NCI-H748 (cell line): ENCODE results near the gene EDC3.

ENCODE experiments used
- DNase-seq: peaks from one replicate; lab custom pipeline; 2025; ENCODE audit not compliant: unreplicated experiment; lab: John Stamatoyannopoulos, UW

EDC3 gene

GRCh38 chr15:74626752-74627692 is 68.8 kb downstream of the EDC3 start:
- DNase-seq = no peak

GRCh38 chr15:74626336-74626735 is 69.5 kb downstream of the EDC3 start:
- no peak for DNase-seq

DNA sequence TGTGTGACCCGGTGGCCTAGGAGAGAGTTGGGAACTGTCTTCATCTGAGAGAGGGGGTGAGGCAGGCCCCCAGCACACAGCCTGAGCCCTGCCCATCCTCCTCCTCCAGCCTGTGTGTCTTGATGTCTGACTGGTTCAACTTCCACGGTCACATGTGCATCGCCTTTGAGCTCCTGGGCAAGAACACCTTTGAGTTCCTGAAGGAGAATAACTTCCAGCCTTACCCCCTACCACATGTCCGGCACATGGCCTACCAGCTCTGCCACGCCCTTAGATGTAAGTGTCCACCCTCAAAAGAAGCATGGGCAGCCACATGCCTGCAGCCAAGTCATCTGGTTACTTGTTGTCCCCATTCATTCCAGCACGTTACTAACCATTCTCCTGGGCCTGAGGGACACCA is 70.1 kb downstream of the EDC3 start:
- DNase-seq = no peak

DNA sequence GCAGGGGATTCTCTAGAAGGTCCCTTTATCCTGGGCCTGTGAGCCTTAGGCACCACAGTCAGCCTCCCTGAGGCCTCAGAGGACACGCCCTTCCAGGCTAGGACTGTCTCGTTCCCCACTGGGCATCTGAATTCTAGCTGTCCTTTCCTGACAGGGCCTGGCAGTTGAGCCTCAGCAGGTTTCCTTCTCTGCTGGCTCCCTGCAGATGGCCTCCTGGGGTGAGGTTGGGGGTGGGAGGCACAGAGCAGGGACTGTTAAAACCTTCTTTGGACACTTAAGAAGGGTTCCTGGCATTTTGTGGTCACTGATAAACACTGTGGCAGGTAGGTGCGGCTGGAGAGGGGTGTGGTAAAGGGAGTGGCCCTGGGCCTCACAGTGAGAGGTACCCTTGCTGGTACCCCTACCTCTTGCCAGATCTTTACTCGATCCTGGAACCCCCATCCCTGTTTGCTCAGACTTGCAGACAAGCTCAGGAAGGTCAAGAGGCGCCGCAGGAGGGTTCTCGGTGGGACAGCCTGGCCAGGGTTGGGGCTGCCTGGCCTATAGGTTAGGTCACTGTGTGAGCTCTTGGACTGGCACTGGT is 71.7 kb downstream of the EDC3 start:
- no peak for DNase-seq

GRCh38 chr15:74622758-74623157 is 73.1 kb downstream of the EDC3 start:
- no peak for DNase-seq

DNA sequence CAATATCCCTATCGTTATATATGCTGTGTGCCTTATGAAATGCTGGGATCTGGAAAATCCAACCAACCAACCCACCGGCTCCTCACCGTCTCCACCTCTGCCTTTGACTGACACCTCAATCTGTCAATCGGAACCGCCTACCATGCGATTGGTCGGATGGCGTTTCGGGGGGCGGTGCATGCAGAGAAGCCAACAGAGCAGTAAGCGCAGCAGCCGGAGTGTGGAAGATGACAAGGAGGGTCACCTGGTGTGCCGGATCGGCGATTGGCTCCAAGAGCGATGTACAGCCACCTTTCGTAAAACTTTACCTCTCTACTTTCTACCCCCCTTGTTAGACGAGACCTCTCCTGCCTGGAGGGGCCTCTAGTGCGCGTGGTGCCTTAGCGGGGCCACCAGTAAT is 73.9 kb downstream of the EDC3 start:
- no peak for DNase-seq

DNA sequence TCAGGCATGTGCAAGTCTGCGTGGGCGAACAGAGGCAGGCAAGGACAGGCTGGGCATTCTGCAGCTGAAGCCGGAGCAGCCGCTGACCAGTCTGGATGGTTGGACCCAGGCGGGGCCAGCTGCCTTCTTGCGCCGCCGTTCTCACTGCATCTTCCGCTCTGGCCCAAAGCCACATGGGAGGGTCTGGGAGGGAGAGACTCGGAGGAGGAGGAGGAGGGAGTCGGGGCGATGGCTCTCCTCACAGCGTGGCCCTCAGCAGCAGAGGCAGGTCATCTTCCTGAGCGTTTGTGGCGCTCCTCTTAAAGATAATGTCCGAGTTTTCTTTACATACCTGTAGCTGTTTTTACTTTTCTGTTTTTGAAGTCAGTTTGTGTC is 74.3 kb downstream of the EDC3 start:
- DNase-seq = no peak

DNA sequence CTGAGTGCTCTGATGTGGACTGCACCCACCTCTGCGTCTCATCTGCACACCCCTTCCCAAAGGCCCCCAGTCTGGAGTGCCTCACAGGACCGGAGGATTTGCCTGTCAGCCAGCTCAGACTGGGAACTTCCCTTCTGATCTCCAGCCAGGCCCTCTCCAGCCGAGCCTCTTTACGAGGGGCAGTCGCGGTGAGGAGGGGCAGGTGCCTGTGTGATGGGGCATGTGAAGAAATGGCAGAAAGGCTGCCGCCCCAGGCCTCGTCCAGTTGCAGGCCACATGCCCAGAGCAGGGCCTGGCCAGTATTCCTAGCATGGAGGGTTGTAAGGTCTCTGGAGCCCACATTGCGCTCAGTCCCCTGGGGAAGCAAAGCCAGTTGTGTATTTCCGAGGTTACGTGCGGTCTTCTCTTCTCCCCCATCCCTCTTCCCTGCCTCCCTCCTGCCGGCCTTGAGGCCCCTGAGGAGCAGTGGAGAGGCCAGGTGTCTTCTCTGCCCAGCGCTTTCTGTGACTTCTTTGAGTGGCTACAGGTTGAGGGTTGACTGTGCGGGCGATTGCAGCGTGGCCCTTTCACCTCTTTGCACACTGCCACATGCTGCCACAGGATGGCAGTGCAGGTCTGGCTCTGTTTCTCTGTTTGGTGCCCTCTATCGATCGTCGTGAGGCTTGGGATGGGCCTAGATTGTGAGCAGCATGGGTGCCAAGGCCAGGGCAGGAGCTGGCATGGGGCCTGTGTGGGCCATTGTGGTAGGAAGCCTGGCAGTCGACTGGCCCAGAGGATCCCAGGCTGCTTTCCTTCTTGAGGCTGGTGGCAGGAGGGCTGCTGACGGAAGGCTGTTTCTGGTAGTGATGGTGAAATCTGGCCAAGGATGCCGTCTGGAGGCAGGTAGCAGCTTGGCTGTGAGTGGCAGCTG is 74.9 kb downstream of the EDC3 start:
- peak; percentile 28 for DNase-seq

DNA sequence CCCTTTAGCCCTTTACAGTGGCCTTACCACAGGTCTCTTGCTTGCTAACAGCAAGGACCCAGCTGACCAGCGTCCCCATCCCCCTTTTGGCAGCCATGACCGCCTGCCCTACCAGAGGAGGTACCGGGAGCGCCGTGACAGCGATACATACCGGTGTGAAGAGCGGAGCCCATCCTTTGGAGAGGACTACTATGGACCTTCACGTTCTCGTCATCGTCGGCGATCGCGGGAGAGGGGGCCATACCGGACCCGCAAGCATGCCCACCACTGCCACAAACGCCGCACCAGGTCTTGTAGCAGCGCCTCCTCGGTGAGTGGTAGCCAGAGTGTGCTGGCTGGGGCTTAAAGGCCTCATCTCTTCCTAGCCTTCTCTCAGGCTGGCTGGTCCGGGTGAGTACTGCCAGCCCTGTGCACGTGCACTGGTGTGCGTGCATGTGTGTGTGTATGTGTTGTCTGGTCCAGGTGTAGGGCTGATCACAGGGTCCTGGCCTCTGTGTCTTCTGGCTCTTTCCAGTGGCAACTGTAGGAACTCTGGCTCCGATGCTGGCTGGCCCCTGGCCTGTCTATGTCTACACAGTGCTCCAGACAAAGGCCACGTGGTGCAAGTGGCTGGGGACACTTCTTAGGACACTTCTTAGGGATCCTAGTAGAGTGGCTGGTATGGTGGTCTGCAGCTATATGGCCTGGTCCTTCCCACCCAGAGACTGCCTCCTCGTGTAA is 75.7 kb downstream of the EDC3 start:
- DNase-seq = no peak

- no peak for DNase-seq
Observed at GRCh38 chr15:74618841-74619596, 76.8 kb downstream of the EDC3 start.

- no peak for DNase-seq
Observed at GRCh38 chr15:74616996-74617395, 78.8 kb downstream of the EDC3 start.

GRCh38 chr15:74616366-74616939 is 79.4 kb downstream of the EDC3 start:
- DNase-seq = peak; percentile 20

DNA sequence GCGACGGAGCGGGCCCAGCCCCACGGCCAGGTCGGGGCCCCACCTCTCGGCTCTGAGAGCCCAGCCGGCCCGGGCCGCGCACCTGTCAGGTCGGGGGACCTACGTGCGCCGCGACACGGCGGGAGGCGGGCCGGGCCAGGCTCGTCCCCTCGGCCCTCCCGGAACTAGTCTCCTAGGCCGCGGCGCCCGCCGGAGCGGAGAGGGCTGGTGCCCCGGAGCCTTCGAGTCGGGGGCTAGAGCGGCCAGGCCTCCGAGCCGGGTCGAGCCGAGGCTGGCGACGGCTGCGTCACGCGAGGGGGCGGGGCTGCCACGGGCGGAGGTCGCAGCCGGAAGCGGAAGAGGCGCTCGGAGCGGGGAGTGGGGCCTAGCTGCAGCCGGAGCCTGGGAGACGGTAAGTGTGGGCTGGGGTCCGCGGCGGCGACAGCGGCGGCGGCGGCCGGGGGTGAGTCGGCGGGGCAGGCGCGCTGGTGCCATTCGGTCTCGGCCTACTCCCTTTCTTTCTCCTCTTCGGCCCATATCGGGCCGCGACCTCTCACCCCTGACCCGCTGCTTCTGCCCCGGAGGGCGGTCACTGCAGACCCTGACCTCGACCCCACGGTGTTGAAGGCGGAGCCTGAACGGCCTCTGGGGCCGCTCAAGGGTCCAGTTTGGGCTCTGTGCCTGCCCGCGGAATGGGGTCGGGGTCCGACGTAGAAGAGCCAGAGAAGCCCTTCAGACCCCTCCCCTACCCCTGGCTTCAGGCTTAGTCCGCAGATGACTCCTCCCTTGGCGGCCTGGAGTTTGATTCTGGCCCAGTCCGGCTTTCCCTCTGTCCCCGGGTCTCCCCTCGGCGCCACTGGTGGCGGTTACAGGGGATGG is 80.1 kb downstream of the EDC3 start, which contains the start of gene CLK3:
CLK3 (plus strand) TSS at position 329 of the 858 bp plus-strand sequence. CDS start 3,361 bp downstream, outside the sequence.
- DNase-seq = peak; percentile 95

GRCh38 chr15:74614744-74615507 is 80.9 kb downstream of the EDC3 start:
- peak; percentile 74 for DNase-seq

- no peak for DNase-seq
Observed at GRCh38 chr15:74613953-74614743, 81.7 kb downstream of the EDC3 start.

DNA sequence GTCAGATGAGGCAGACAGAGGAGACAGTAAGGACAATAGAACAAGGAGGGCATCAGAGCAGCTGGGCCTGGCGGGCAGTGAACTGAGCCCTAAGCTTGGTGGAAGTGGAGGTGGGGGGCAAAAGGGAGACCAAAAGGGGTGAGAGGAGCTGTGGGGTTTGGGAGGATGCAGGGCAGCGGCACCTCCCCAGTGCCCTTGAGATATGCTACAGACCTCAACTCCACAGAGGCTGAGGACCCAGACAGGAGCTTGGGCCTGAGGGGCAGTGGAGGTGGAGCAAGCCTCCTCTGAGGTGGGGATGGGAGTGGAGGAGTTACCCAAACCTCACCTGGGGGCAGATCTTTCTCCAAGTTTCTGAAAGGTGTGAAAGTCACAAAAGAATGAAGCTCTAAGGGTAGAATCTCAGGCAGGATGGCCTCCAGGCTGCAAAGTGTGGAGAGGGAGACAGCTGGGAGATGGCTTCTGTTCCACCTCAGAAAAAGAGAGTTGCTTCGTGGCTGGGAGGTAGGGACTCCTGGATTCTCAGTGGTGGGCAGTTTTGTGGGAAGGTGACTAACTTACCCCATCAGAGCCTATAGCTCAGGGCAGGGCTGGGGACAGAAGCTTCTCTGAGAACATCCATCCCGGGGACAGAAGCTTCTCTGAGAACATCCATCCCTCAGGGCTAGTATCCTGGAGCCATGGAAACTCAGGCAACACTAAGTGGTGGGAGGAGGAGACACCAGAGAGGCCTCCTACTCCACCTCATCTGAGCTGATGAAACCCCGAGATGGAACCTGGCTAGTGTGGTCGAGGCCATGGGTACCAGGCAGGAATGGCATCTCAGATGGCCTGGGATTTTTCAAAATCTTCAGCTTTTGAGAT is 82.5 kb downstream of the EDC3 start:
- DNase-seq = no peak
